Measurements from ENCODE around the gene ERH.
A peak's percentile ranks its signal among the peaks of the same experiment; 100 is the strongest.

ERH gene

GRCh38 chr14:69404478-69404877 is 6.4 kb upstream of the ERH start:
- TF ChIP-seq CTCF (IDR thresholded peaks at IDR 0.05; ENCODE audit: insufficient read depth, low read length, poor library complexity, severe bottlenecking): no peak
- Histone ChIP-seq H3K36me3 (ENCODE audit: control insufficient read depth, insufficient read depth, low read length) (no peaks in the 10 kb centered on the region; the same call in none of the 2 replicates), H3K4me3 (replicated peaks; ENCODE audit: low read depth, low read length) (no peak overlapping the region), H3K27me3 (replicated peaks; ENCODE audit: control insufficient read depth, insufficient read depth, low read length) (no peaks in the 10 kb centered on the region)
- no peak for DNase-seq (ENCODE audit: extremely low read depth, insufficient read length)

DNA sequence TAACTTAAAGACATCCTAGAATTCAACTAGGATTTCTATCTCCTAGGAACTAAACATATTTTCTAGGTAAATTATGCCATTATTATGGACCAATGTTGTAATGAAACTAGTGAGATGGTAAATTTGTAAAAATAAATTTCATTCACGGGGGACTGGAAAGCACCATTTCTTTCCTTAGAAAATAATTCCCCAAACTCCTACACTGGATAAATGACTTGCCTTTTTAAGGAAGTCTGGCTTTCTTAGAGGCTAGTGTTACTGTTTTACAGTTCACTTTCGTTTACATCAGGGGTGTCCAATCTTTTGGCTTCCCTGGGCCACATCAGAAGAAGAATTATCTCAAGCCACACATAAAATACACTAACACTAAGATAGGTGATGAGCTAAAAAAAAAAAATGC is 3.7 kb upstream of the ERH start:
- H3K36me3 ChIP-seq (ENCODE audit: control insufficient read depth, insufficient read depth, low read length): no peaks in the 10 kb centered on the region; the same call in none of the 2 replicates
- TF ChIP-seq CTCF (IDR thresholded peaks at IDR 0.05; ENCODE audit: insufficient read depth, low read length, poor library complexity, severe bottlenecking): no peak
- peak overlapping the region; percentile 3; the same call in 1 of the 2 replicates for H3K4me3 ChIP-seq (replicated peaks; ENCODE audit: low read depth, low read length)
- no peak for DNase-seq (ENCODE audit: extremely low read depth, insufficient read length)
- no peaks in the 10 kb centered on the region for H3K27me3 ChIP-seq (replicated peaks; ENCODE audit: control insufficient read depth, insufficient read depth, low read length)

DNA sequence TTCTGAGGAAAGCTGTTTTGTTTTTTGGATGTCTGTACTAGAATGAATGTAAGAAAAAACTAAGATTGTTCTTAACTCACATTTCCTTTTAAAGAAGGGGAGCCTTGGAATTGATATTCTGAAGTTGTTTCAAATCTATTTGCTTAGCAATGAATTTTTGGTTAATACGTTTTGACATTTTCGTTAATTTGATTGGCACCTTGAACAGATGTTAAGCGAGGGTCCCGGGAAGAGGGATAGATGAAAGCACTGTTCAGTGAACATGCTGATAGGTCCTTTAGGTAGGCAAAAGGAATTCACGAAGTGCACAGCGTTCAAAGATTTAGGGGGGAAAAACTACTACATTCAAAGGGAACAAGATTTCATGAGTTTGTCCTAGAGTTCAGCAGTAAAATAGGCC is 2.1 kb upstream of the ERH start:
- no peak for DNase-seq (ENCODE audit: extremely low read depth, insufficient read length)
- peak overlapping the region; percentile 83 for H3K4me3 ChIP-seq (replicated peaks; ENCODE audit: low read depth, low read length)
- no peaks in the 10 kb centered on the region for H3K27me3 ChIP-seq (replicated peaks; ENCODE audit: control insufficient read depth, insufficient read depth, low read length)
- no peaks in the 10 kb centered on the region; the same call in none of the 2 replicates for H3K36me3 ChIP-seq (ENCODE audit: control insufficient read depth, insufficient read depth, low read length)
- TF ChIP-seq CTCF (IDR thresholded peaks at IDR 0.05; ENCODE audit: insufficient read depth, low read length, poor library complexity, severe bottlenecking): no peak

GRCh38 chr14:69399750-69400149 is 1.7 kb upstream of the ERH start:
- DNase-seq (ENCODE audit: extremely low read depth, insufficient read length): no peak
- no peaks in the 10 kb centered on the region for H3K27me3 ChIP-seq (replicated peaks; ENCODE audit: control insufficient read depth, insufficient read depth, low read length)
- TF ChIP-seq CTCF (IDR thresholded peaks at IDR 0.05; ENCODE audit: insufficient read depth, low read length, poor library complexity, severe bottlenecking): no peak
- peak overlapping the region; percentile 83 for H3K4me3 ChIP-seq (replicated peaks; ENCODE audit: low read depth, low read length)
- peaks cover 2% of the 10 kb centered on the region for H3K36me3 ChIP-seq (ENCODE audit: control insufficient read depth, insufficient read depth, low read length)

- no peak for DNase-seq (ENCODE audit: extremely low read depth, insufficient read length)
Measured at GRCh38 chr14:69398818-69399210, 715 bp upstream of the ERH start.

More at GRCh38 chr14:69398818-69399210, 715 bp upstream of the ERH start:
- no peaks in the 10 kb centered on the region for H3K27me3 ChIP-seq (replicated peaks; ENCODE audit: control insufficient read depth, insufficient read depth, low read length)
- TF ChIP-seq CTCF (IDR thresholded peaks at IDR 0.05; ENCODE audit: insufficient read depth, low read length, poor library complexity, severe bottlenecking): no peak
- peaks cover 2% of the 10 kb centered on the region for H3K36me3 ChIP-seq (ENCODE audit: control insufficient read depth, insufficient read depth, low read length)
- H3K4me3 ChIP-seq (replicated peaks; ENCODE audit: low read depth, low read length): peak overlapping the region; percentile 83

All from GM06990 (cell line).